Body of pancreas (tissue), 4 donors: ENCODE data around the gene ST3GAL4. TPM values are rescaled to one million over a fixed set of nuclear protein-coding genes. Genes with fewer than 3 reads are reported as not detected.

Experiments used
- ATAC-seq: fragments of 150-250 bp; one replicate; pipeline ENCODE4 v1.9.1; 2016
- DNase-seq, 4 donors: peaks; one replicate each; pipeline ENCODE4 v3.0.0-alpha.2; 2019
- H3K27ac ChIP-seq, 4 donors: fragments of 200-600 bp; sonication (generic); 1 replicate in 3 of 4; 2 replicates in 1 of 4; pipeline versions ENCODE4 v1.5.1 to v1.6.1; 2016 to 2019; ENCODE audit warnings: mild to moderate bottlenecking in 1 of 4, mixed read lengths in 1 of 4, moderate library complexity in 1 of 4
- H3K27me3 ChIP-seq, 2 donors: fragments of 200-600 bp; sonication (generic); one replicate each; pipeline ENCODE4 v1.6.0; 2016; ENCODE audit warnings: mild to moderate bottlenecking in 1 of 2
- H3K36me3 ChIP-seq, 2 donors: fragments of 200-600 bp; sonication (generic); replicated peaks in 1 of 2; 2 replicates each; pipeline ENCODE4 v1.5.1; 2016; ENCODE audit warnings: low read depth in 2 of 2; ENCODE audit not compliant: insufficient read depth in 1 of 2
- H3K4me1 ChIP-seq: fragments of 200-600 bp; sonication (generic); one replicate; pipeline ENCODE4 v1.6.0; 2016
- H3K4me3 ChIP-seq, 2 donors: fragments of 200-600 bp; sonication (generic); 1 replicate in 1 of 2; 2 replicates in 1 of 2; pipeline ENCODE4 v1.5.1; 2016 to 2019
- H3K9me3 ChIP-seq, 3 donors: fragments of 200-600 bp; sonication (generic); 1 replicate in 2 of 3; 2 replicates in 1 of 3; pipeline ENCODE4 v1.5.1; 2016
- POLR2A ChIP-seq, 3 donors: fragments of 450-650 bp; IDR thresholded peaks; one replicate each; pipeline ENCODE4 v1.6.1; 2016; ENCODE audit warnings: antibody characterized with exemption in 3 of 3, mild to moderate bottlenecking in 2 of 3
- WGBS, 2 donors: methylation state at CpG; one replicate each; pipeline ENCODE4 v1.1.5; 2017; 5-methylcytosine and 5-hydroxymethylcytosine counted together
- intact Hi-C: fragments of 100-400 bp; cut with DNase I; formaldehyde crosslinking; loops from one replicate; pipeline ENCODE4 v1.15.1; 2023
- total RNA-seq, 2 donors: library from RNA; depleted of rRNA; stranded (reverse); fragments of >200 nt; gene quantifications; one replicate each; pipeline ENCODE4 v1.1.0, GENCODE V29; 2016
- TF ChIP-seq, protein P1 (sequence below), 7 experiments: fragments of 450-650 bp in 4 of 7; fragments of 200-600 bp in 3 of 7; sonication (generic) in 3 of 7; IDR thresholded peaks; one replicate each; pipeline ENCODE4 v1.5.1; 2016 to 2019; ENCODE audit warnings: antibody characterized with exemption in 7 of 7

The ST3GAL4 gene
- total RNA-seq, 2 donors from 2014 or later, result 7.5 to 14.8 TPM

DNA sequence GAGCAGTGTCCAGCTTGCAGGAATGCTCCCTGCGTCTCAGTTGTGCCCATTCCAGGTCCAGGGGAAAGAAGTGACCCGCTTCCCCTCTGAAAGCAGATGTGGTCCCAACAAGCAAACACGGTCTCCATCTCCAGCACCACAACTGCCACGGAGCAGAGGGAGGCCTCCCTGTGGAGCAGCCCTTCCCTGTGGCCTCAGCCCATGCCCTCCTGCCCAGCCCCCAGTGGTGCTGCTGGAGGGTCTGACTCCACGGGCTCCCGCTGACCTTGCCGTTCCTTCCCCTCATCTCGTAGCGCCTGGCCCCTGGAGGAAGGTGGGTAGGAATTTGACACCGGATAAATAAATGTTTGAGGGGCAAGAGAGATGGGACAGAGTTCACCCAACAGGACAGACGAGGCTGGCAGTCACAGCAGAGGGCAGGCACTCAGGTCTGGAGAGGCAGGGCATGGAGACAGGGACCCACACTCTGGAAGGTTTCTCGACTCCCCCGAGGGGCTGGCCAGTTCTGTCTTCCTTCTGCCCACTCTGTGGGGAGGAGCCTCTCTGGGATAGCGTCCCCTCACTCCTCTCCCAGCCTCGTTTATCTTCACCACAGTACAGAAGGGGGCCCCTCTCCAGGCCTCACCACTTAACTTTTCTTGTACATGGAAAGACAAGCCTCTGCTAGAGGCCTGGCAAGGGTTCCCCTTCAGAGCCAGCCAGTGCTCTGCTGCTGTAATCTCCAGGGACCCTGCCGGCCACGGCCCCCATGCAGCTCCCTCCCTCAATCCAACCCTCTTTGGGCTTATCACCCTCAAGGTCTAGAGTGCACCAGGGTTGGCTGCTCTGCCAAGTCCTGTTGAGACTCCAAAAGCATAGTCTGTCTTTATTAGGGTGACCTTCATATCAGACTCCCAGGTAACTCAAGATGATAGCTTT, 7.5 kb upstream of the ST3GAL4 start:
- H3K27ac ChIP-seq, result no peak overlapping the region
- intact Hi-C loops, result no loop called here
- no peak overlapping the region for H3K4me3 ChIP-seq
- 80 to 81% methylated on average over 15 to 17 of the region's 17 CpGs for WGBS, 2 donors
- H3K9me3 ChIP-seq, result no peaks in the 10 kb centered on the region
- ATAC-seq (no peak), DNase-seq (no peak)
- no peaks in the 10 kb centered on the region for H3K36me3 ChIP-seq
- H3K27me3 ChIP-seq, result no peaks in the 10 kb centered on the region
- TF ChIP-seq, protein P1, sequence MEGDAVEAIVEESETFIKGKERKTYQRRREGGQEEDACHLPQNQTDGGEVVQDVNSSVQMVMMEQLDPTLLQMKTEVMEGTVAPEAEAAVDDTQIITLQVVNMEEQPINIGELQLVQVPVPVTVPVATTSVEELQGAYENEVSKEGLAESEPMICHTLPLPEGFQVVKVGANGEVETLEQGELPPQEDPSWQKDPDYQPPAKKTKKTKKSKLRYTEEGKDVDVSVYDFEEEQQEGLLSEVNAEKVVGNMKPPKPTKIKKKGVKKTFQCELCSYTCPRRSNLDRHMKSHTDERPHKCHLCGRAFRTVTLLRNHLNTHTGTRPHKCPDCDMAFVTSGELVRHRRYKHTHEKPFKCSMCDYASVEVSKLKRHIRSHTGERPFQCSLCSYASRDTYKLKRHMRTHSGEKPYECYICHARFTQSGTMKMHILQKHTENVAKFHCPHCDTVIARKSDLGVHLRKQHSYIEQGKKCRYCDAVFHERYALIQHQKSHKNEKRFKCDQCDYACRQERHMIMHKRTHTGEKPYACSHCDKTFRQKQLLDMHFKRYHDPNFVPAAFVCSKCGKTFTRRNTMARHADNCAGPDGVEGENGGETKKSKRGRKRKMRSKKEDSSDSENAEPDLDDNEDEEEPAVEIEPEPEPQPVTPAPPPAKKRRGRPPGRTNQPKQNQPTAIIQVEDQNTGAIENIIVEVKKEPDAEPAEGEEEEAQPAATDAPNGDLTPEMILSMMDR (IDR thresholded peaks at IDR 0.05), result no peak
- no peak for TF ChIP-seq POLR2A (IDR thresholded peaks at IDR 0.05)
- peaks cover 47% of the 10 kb centered on the region for H3K4me1 ChIP-seq

DNA sequence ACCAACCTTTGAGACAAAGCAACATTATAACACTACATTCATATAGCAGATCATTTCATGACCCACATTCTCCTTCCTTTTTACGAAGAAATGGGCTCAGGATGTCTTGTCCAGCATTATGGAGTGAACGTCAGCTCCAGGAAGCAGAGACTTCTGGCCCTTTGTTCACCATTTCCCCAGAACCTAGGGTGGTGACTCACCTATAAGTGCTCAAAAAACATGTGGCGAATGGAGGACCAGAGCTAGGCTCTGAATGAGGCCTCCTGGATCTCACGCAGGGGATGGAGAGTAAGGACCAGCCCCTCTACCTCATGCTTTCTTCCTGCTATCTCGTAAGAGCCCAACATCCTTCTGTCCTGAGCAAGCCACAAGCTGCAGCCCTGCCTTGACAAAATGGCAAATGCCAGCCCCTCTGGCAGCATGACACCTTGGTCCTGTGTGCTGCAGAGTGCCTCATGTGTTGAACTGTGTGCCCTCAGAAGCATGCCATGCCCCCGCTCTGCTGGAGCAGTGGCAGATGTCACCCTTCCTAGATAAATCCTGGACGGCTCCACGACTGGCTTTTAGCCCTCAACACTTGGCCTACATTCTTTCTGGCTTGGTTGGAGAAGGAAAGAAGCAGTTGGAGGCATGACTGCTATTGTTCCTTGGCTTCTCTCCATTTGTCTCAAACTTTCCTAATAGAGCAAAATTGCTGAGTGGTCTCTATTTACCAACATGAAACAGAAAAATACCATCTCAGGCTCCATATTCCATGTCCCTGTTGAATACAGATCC, 6.5 kb upstream of the ST3GAL4 start:
- H3K9me3 ChIP-seq, result no peaks in the 10 kb centered on the region
- H3K4me1 ChIP-seq, result peaks cover 47% of the 10 kb centered on the region
- peak overlapping the region in 1 of 4 donors; percentile 22 for H3K27ac ChIP-seq
- H3K27me3 ChIP-seq, result no peaks in the 10 kb centered on the region
- intact Hi-C loops, result no loop called here
- H3K36me3 ChIP-seq, result no peaks in the 10 kb centered on the region
- WGBS, 2 donors, result 70 to 80% methylated on average over 8 of the region's 8 CpGs
- no peak overlapping the region for H3K4me3 ChIP-seq
- DNase-seq, result no peak
- no peak for ATAC-seq
- TF ChIP-seq, protein P1 (IDR thresholded peaks at IDR 0.05), result no peak
- TF ChIP-seq POLR2A (IDR thresholded peaks at IDR 0.05), result no peak

GRCh38 chr11:126350836-126351235, 4.7 kb upstream of the ST3GAL4 start:
- WGBS, 2 donors, result 57 to 63% methylated on average over 5 of the region's 5 CpGs
- Histone ChIP-seq H3K27ac (peak overlapping the region in 1 of 4 donors; percentile 8), H3K4me3 (no peak overlapping the region), H3K36me3 (no peaks in the 10 kb centered on the region), H3K27me3 (no peaks in the 10 kb centered on the region), H3K4me1 (peaks cover 47% of the 10 kb centered on the region), H3K9me3 (no peaks in the 10 kb centered on the region)
- intact Hi-C loops, result no loop called here
- ATAC-seq, result no peak
- DNase-seq, result no peak
- TF ChIP-seq POLR2A (IDR thresholded peaks at IDR 0.05), result no peak
- TF ChIP-seq, protein P1 (IDR thresholded peaks at IDR 0.05), result no peak

DNA sequence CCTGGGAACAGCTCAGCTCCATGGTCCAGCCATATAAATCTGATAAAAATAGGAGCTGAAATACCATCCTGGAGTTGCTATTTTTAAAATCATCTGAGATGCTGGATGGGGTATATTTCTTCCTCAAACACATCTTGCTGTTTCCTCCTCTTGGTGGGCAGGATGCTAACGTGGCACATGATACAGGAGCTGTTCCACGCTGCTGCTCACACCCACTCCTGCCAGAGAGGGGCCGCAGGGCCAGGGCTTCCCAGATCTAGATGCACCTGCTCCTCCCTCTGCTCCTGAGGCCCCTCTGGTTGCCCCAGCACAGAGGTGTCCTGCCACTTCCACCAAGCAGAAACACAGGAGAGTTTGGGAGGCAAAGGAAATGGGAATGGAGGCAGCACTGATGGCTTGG, 3.3 kb upstream of the ST3GAL4 start:
- H3K27me3 ChIP-seq, result no peaks in the 10 kb centered on the region
- no peak for ATAC-seq
- intact Hi-C loops, result no loop called here
- TF ChIP-seq POLR2A (IDR thresholded peaks at IDR 0.05), result no peak
- TF ChIP-seq, protein P1 (IDR thresholded peaks at IDR 0.05), result no peak
- H3K27ac ChIP-seq, result no peak overlapping the region
- no peaks in the 10 kb centered on the region for H3K36me3 ChIP-seq
- H3K9me3 ChIP-seq, result no peaks in the 10 kb centered on the region
- DNase-seq, result no peak
- WGBS, 2 donors, result 78 to 89% methylated on average over 2 to 3 of the region's 3 CpGs
- H3K4me1 ChIP-seq, result peaks cover 45% of the 10 kb centered on the region
- H3K4me3 ChIP-seq, result no peak overlapping the region
